ENCODE measurements around the gene PSMC1. TPM values are rescaled to one million over a fixed set of nuclear protein-coding genes. Genes with fewer than 3 reads are reported as not detected.

The PSMC1 gene
- polyA plus RNA-seq, 1 of the 3 experiments (the other 2 are of a cell fraction): 102 TPM

- H3K27ac ChIP-seq (ENCODE audit: low read depth in 2 of 2, low read length in 1 of 2): no peak overlapping the region
- H3K4me3 ChIP-seq (ENCODE audit: low read depth in 2 of 2, low read length in 1 of 2): no peak overlapping the region
- no peaks in the 10 kb centered on the region for H3K9me3 ChIP-seq
- H4K20me1 ChIP-seq (ENCODE audit: insufficient read depth): 0 out of 2 replicates have a peak, but pooled peaks cover 3% of the 10 kb centered on the region
- DNase-seq: no peak
- CTCF ChIA-PET: interaction anchor here (0.5 to 3.4 kb wide), 7 partner anchors 9 to 1583 kb away, joined by 3 to 14 read pairs (median 3); no protein-coding TSS in a partner anchor
- H3F3A ChIP-seq (replicated peaks; ENCODE audit: insufficient read depth): peaks cover 12% of the 10 kb centered on the region
- no peaks in the 10 kb centered on the region for H3K79me2 ChIP-seq (ENCODE audit: insufficient read depth)
- no peaks in the 10 kb centered on the region for H3K9me2 ChIP-seq
- 98% methylated on average over 10 of the region's 11 CpGs for WGBS (ENCODE audit: low lambda C conversion rate)
- H3K9ac ChIP-seq: no peak overlapping the region
- no peak overlapping the region for H3K4me2 ChIP-seq
- POLR2A ChIA-PET: interaction anchor here (0.7 kb wide), 1 partner anchor 16 kb away, joined by 4 read pairs; no protein-coding TSS in a partner anchor
- no peaks in the 10 kb centered on the region for H3K27me3 ChIP-seq (ENCODE audit: insufficient read depth)
- H2AFZ ChIP-seq (ENCODE audit: low read depth): no peak overlapping the region
- H3K4me1 ChIP-seq (ENCODE audit: control insufficient read depth in 1 of 2, insufficient read depth in 2 of 2, low read depth in 1 of 2, low read length in 1 of 2): no peaks in the 10 kb centered on the region; a peak in 1 of 4 replicates
- H3K36me3 ChIP-seq (replicated peaks in 1 of 2; ENCODE audit: control insufficient read depth in 1 of 2, insufficient read depth in 2 of 2, low read length in 1 of 2): peaks cover 30 to 54% of the 10 kb centered on the region in 2 experiments
- TF ChIP-seq IRF3 (IDR thresholded peaks at IDR 0.05; ENCODE audit: low read depth, low read length): no peak
- TF ChIP-seq FOSL2 (IDR thresholded peaks at IDR 0.05; ENCODE audit: borderline replicate concordance, low read depth): no peak
- TF ChIP-seq FOXM1 (IDR thresholded peaks at IDR 0.05; ENCODE audit: low read depth): no peak
Measured at GRCh38 chr14:90297876-90298629, 41.7 kb downstream of the PSMC1 start.

GRCh38 chr14:90299408-90299807, 43.1 kb downstream of the PSMC1 start:
- WGBS (ENCODE audit: low lambda C conversion rate): 92% methylated on average over 7 of the region's 7 CpGs
- Histone ChIP-seq H3K36me3 (replicated peaks in 1 of 2; ENCODE audit: control insufficient read depth in 1 of 2, insufficient read depth in 2 of 2, low read length in 1 of 2) (peaks cover 29 to 61% of the 10 kb centered on the region in 2 experiments), H3K9ac (no peak overlapping the region), H2AFZ (ENCODE audit: low read depth) (no peak overlapping the region), H3K9me2 (no peaks in the 10 kb centered on the region), H3K4me1 (ENCODE audit: control insufficient read depth in 1 of 2, insufficient read depth in 2 of 2, low read depth in 1 of 2, low read length in 1 of 2) (no peaks in the 10 kb centered on the region; a peak in 1 of 4 replicates), H3K4me3 (ENCODE audit: low read depth in 2 of 2, low read length in 1 of 2) (no peak overlapping the region), H3K79me2 (ENCODE audit: insufficient read depth) (no peaks in the 10 kb centered on the region), H4K20me1 (ENCODE audit: insufficient read depth) (0 out of 2 replicates have a peak, but pooled peaks cover 3% of the 10 kb centered on the region), H3K9me3 (no peaks in the 10 kb centered on the region), H3K4me2 (no peak overlapping the region), H3K27ac (ENCODE audit: low read depth in 2 of 2, low read length in 1 of 2) (no peak overlapping the region), H3F3A (replicated peaks; ENCODE audit: insufficient read depth) (peaks cover 12% of the 10 kb centered on the region), H3K27me3 (ENCODE audit: insufficient read depth) (no peaks in the 10 kb centered on the region)
- TF ChIP-seq SMC3 (IDR thresholded peaks at IDR 0.05; ENCODE audit: low read depth, low read length) (no peak), MXI1 (IDR thresholded peaks at IDR 0.05; ENCODE audit: low read depth, low read length) (no peak), FOSL2 (IDR thresholded peaks at IDR 0.05; ENCODE audit: borderline replicate concordance, low read depth) (no peak), TAF1 (IDR thresholded peaks at IDR 0.05; ENCODE audit: borderline replicate concordance, low read depth, low read length) (no peak), IRF3 (IDR thresholded peaks at IDR 0.05; ENCODE audit: low read depth, low read length) (no peak), REST (IDR thresholded peaks at IDR 0.05; ENCODE audit: low read depth, low read length) (no peak)
- no peak for DNase-seq
- ChIA-PET CTCF (interaction anchor here (0.7 to 3.4 kb wide), 3 partner anchors 13 to 878 kb away, joined by 3 to 14 read pairs (median 3); no protein-coding TSS in a partner anchor), POLR2A (no interaction called here)
